ENCODE measurements around the gene IDI2.

- TF ChIP-seq CTCF (IDR thresholded peaks at IDR 0.05 in 2 of 3, conservative IDR thresholded peaks at IDR 0.05 in 1 of 3; ENCODE audit: borderline replicate concordance in 1 of 3, insufficient read depth in 1 of 3, low read depth in 2 of 3, low read length in 2 of 3) (no peak), CEBPB (IDR thresholded peaks at IDR 0.05; ENCODE audit: low read depth) (no peak), FOSL1 (IDR thresholded peaks at IDR 0.05; ENCODE audit: low read depth) (no peak), REST (IDR thresholded peaks at IDR 0.05; ENCODE audit: low read depth) (no peak), EZH2phosphoT487 (IDR thresholded peaks at IDR 0.05; ENCODE audit: borderline replicate concordance) (no peak), POLR2A (IDR thresholded peaks at IDR 0.05; ENCODE audit: borderline replicate concordance, extremely low read depth, insufficient read depth, insufficient read length) (no peak), YY1 (IDR thresholded peaks at IDR 0.05; ENCODE audit: extremely low read depth, insufficient replicate concordance, low read depth, low read length) (no peak), POLR2AphosphoS5 (IDR thresholded peaks at IDR 0.05; ENCODE audit: low read depth, low read length) (no peak), ZFX (IDR thresholded peaks at IDR 0.05) (no peak), EZH2 (IDR thresholded peaks at IDR 0.05) (no peak)
Measured at GRCh38 chr10:1068380-1069361, 43.0 kb upstream of the IDI2 start.
